ENCODE measurements around the gene HHIPL1.
"Not testable (repeated sequence)": the region's sequence is repeated elsewhere in the genome, so short reads cannot be mapped to it uniquely, and the experiment has no call there.

The HHIPL1 gene

GRCh38 chr14:99636487-99636886 is 8.4 kb upstream of the HHIPL1 start:
- no peak for DNase-seq

GRCh38 chr14:99637624-99638023 is 7.3 kb upstream of the HHIPL1 start:
- no peak for DNase-seq

GRCh38 chr14:99642771-99643170 is 2.2 kb upstream of the HHIPL1 start:
- DNase-seq, result not testable (repeated sequence)

GRCh38 chr14:99643343-99643742 is 1.6 kb upstream of the HHIPL1 start:
- DNase-seq, result no peak

- DNase-seq, result no peak
Observed at GRCh38 chr14:99644035-99644587, 818 bp upstream of the HHIPL1 start.

- no peak for DNase-seq
Observed at GRCh38 chr14:99645545-99646505, 896 bp downstream of the HHIPL1 start.

DNA sequence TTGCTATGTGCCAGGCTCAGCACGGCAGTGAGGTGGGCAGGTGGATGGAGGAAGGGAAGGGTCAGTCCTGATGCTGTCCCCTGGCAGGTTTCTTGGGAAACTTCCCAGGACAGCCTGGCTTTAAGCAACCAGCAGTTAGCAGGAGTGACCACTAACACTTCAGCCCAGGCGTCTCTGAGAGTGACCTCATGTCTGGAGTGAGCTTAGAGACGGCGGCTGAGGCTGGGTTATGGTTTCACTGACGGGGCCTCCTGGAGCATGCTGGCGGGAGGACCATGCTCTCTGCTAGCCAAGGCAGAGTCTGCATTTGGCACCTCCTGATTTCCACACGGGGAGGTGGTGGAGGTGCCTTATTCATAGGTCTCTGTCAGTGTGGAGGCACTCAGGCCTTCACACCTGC is 2.5 kb downstream of the HHIPL1 start:
- DNase-seq, result no peak

- no peak for DNase-seq
Observed at GRCh38 chr14:99648027-99648784, 3.3 kb downstream of the HHIPL1 start.

GRCh38 chr14:99649219-99649618 is 4.3 kb downstream of the HHIPL1 start:
- no peak for DNase-seq

DNA sequence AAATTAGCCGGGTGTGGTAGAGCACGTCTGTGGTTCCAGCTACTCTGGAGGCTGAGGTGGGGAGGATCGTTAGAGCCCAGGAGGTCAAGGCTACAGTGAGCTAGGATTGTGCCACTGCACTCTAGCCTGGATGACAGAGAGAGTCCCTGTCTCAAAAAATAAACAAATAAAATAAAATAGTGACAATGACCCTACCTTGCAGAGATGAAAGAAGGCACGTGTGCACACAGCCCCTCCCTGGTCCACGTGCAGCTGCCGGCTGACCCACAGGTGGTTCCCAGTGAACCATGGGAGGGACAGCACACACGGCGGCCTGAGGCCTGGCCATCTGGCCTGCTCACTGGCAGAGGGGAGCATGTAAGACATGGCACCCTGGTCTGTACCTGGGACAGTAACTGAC is 4.7 kb downstream of the HHIPL1 start:
- DNase-seq, result no peak

DNA sequence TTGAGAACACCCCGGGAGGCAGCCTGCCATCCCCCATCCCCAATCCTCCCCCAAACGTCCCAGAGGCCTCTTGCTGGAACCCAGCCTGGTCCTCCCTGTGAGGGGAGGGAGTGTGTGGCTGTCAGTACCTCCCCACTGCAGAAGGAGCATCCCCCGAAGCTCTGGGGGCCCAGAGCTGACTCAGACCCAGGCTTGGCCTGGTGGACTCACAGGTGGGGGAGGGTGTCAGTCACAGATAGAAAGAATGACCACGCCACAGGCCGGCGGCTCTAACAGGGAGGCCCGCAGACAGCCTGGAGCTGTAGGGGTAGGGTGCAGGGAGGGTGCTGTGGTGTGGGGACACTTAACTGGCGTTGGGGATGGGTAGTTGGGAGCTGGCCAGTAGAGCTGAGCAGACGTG is 5.3 kb downstream of the HHIPL1 start:
- DNase-seq, result no peak

DNA sequence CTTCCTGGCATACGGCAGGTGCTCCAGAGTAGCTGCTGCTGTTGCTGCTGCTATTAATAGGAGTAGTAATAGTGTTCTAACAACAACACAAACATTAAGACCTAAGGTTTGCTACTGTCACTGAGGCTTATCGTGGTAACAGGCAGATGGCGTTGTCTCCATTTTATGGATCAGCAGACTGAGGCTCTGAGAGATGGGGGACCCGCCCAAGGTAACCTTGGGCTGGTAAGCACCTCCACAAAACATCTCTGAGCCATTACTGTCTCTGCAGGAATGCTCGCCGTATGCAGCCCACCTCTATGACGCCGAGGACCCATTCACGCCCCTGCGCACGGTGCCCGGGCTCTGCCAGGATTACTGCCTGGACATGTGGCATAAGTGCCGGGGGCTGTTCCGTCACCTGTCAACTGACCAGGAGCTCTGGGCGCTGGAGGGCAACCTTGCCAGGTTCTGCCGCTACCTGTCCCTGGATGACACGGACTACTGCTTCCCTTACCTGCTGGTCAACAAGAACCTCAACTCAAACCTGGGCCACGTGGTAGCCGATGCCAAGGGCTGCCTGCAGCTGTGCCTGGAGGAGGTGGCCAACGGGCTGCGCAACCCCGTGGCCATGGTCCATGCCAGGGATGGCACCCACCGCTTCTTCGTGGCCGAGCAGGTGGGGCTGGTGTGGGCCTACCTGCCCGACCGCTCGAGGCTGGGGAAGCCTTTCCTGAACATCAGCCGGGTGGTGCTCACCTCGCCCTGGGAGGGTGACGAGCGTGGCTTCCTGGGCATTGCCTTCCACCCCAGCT is 7.2 kb downstream of the HHIPL1 start:
- no peak for DNase-seq

DNA sequence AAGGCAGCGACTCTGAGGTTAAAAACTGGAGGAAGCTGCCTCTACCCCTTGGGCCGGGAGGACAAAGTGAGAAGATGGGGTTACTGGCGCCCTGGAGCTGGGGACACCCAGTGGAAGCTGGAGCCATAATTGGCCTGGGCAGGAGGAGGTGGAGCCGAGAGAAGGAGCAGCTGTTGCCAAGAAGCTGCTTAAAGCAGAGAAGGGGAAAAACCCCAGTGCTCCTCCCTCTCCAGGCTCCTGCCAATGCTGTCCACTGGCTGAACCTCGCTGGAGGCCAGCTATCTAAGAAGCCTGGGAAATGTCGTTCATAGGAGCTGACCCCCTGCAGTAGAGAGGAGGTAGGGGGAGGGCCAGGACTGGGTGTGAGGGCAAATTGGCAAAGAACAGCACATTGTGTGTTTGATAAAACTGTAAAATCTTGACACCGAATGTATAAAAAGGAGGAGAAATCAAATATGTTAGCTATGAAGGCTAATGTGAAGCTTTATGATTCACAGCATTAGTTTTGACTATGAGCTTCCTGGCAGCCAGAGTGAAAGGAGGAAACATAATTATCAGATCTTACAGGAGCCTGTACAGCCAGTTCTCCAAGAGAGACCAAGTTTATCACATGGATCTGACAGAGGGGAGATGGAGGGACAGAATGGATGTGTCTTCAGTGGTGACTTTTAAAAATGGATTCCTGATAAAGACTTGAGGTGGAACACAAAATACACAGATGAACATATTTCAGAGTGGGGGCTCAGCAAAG is 9.5 kb downstream of the HHIPL1 start:
- DNase-seq, result no peak

DNA sequence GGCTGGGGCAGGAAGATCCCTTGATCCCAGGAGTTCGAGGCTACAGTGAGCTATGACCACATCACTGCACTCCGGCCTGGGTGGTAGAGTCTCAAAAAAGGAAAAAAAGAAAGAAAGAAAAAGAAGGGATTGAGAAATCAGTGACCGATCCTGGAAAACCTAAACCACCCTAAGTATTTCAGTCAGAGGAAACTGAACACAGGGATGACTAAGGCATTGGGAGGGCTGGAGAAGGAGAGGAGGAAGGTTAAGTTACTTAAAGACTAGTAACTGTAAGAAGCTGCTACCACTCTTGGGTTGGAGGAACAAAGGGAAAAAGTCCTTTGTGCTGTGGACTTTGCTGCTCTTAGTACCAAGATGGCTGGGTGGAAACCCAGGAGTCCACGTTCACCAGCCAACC is 10.6 kb downstream of the HHIPL1 start:
- DNase-seq, result no peak

DNA sequence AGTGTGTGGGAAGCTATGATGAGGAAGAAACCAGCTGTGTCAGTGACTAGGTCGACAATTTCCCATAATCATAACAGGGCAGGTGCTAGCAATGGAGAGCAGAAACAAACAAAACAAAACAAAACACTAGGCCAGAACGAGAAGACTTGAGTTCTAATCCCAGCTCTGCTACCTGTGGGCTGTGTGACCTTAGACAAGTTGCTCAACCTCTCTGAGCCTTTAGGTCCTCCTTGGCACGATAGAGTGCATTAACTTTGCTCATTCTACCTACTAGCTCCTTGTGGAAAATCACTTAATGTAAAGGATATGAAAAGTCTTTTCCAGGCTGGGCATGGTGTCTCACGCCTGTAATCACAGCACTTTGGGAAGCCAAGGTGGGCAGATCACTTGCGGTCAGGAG is 11.2 kb downstream of the HHIPL1 start:
- no peak for DNase-seq

- DNase-seq, result no peak
Observed at GRCh38 chr14:99657645-99658155, 12.8 kb downstream of the HHIPL1 start.

DNA sequence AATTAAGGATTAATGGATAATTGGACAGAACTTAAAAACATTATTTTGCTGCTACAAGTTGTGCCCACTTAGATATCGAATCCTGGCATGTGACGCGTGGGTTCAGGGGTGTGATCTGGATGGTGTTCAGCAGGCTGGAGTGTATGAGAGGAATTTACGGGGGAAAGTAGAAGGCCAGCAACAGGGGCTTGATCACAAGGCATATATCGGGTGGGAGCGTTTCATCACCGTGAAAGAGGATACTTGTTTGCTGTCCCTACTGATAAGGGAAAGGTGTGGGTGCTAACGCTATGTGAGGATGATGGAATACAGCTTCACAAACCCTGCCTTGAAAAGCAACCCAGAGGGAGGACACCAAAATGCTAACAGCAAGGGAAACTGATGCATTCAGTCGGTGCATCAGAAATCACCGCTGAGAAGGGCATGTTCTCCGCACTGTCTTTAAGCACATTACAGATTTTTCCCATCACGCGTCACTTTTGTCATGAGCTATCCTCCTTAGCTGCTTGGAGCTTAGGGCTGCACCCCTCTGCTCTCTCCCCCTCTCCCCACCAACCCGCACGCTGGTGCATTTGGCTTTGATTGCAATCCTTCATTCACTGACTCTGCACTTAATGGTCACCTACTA is 13.4 kb downstream of the HHIPL1 start:
- no peak for DNase-seq

GRCh38 chr14:99659333-99659741 is 14.4 kb downstream of the HHIPL1 start:
- no peak for DNase-seq

GRCh38 chr14:99660006-99660566 is 15.2 kb downstream of the HHIPL1 start:
- no peak for DNase-seq

DNA sequence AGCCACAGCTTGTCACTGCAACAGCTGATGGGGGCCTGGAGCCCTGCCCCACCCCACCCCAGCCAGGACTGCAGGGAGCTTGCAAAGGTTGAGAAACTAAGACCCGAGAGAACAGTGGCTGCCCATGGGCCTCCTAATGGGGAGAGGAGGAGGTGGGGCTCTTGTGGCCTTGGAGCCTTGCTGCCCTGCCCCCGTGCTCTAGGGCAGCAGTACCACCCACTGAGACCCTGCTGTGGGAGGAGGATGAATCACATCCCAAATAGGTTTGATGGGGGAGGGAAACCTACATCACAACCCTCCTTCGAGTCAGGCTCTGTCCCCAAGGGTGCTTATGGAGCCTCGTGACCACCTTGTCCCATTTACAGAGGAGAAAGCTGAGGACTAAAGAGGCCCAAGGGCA is 15.9 kb downstream of the HHIPL1 start:
- no peak for DNase-seq

DNA sequence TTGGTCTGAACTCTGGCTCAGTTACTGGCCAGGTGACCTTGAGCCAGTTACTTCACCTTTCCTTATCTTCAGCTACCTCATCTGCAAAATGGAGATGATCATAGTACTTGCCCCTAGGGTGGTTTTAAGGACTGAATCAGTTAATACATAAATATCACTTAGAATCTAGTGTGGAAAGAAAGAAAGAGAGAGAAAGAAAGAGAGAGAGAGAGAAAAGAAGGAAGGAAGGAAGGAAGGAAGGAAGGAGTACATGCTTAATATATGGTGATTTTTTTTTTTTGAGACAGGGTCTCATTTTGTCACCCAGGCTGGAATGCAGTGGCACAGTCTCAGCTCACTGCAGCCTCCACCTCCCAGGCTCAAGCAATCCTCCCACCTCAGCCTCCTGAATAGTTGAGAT is 16.3 kb downstream of the HHIPL1 start:
- not testable (repeated sequence) for DNase-seq

Data from CD4-positive, alpha-beta T cell treated with Interleukin-12 subunit alpha and Interleukin-12 subunit beta, for 1 hour (primary cell).